ENCODE measurements around the gene NFATC1. TPM values are rescaled to one million over a fixed set of nuclear protein-coding genes. Genes with fewer than 3 reads are reported as not detected.

NFATC1 gene
- polyA plus RNA-seq, 2 of the 4 experiments (the other 2 are of a cell fraction) = 0.52 to 1.7 TPM

GRCh38 chr18:79460481-79461300, 65.0 kb downstream of the NFATC1 start:
- no peaks in the 10 kb centered on the region for H3K9me3 ChIP-seq
- TF ChIP-seq ZNF302 (CRISPR knock-in tag; IDR thresholded peaks at IDR 0.05) (no peak), EP300 (IDR thresholded peaks at IDR 0.05) (no peak), JUNB (IDR thresholded peaks at IDR 0.05) (no peak), CEBPB (IDR thresholded peaks at IDR 0.05) (no peak), GATA3 (IDR thresholded peaks at IDR 0.05; ENCODE audit: borderline replicate concordance) (no peak), USF2 (IDR thresholded peaks at IDR 0.05) (no peak), MAFK (IDR thresholded peaks at IDR 0.05; ENCODE audit: partially characterized antibody) (no peak), HOXB5 (CRISPR knock-in tag; IDR thresholded peaks at IDR 0.05) (no peak), CHD4 (IDR thresholded peaks at IDR 0.05; ENCODE audit: borderline replicate concordance) (no peak), POLR2A (IDR thresholded peaks at IDR 0.05; ENCODE audit: low read length) (no peak)
- TF ChIP-seq, protein P1, sequence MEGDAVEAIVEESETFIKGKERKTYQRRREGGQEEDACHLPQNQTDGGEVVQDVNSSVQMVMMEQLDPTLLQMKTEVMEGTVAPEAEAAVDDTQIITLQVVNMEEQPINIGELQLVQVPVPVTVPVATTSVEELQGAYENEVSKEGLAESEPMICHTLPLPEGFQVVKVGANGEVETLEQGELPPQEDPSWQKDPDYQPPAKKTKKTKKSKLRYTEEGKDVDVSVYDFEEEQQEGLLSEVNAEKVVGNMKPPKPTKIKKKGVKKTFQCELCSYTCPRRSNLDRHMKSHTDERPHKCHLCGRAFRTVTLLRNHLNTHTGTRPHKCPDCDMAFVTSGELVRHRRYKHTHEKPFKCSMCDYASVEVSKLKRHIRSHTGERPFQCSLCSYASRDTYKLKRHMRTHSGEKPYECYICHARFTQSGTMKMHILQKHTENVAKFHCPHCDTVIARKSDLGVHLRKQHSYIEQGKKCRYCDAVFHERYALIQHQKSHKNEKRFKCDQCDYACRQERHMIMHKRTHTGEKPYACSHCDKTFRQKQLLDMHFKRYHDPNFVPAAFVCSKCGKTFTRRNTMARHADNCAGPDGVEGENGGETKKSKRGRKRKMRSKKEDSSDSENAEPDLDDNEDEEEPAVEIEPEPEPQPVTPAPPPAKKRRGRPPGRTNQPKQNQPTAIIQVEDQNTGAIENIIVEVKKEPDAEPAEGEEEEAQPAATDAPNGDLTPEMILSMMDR (IDR thresholded peaks at IDR 0.05) = no peak
- CTCF ChIA-PET = no interaction called here
- no peak overlapping the region for H3K27ac ChIP-seq
- FAIRE-seq = no peak
- DNase-seq (ENCODE audit: low read depth in 1 of 2, low spot score in 1 of 2) = no peak
- H3K4me2 ChIP-seq = no peak overlapping the region
- POLR2A ChIA-PET = no interaction called here
- H3K4me3 ChIP-seq = no peak overlapping the region
- H3K4me1 ChIP-seq = peaks cover 8% of the 10 kb centered on the region
- 65% methylated on average over 6 of the region's 31 CpGs for WGBS (ENCODE audit: missing lambda C conversion rate)
- ATAC-seq = no peak

GRCh38 chr18:79461627-79462026, 65.9 kb downstream of the NFATC1 start:
- DNase-seq (ENCODE audit: low read depth in 1 of 2, low spot score in 1 of 2) (no peak), ATAC-seq (no peak), FAIRE-seq (no peak)
- TF ChIP-seq BHLHE40 (IDR thresholded peaks at IDR 0.05; ENCODE audit: low read depth, low read length) (no peak), HES2 (IDR thresholded peaks at IDR 0.05) (no peak), PHF8 (IDR thresholded peaks at IDR 0.05; ENCODE audit: borderline replicate concordance, low read depth) (no peak), EHF (CRISPR knock-in tag; IDR thresholded peaks at IDR 0.05) (no peak), HEYL (CRISPR knock-in tag; IDR thresholded peaks at IDR 0.05) (no peak), EP300 (IDR thresholded peaks at IDR 0.05) (no peak), POLR2AphosphoS2 (conservative IDR thresholded peaks at IDR 0.05; ENCODE audit: low read length) (no peak), RARB (CRISPR knock-in tag; IDR thresholded peaks at IDR 0.05) (no peak), KDM1A (IDR thresholded peaks at IDR 0.05; ENCODE audit: low read depth) (no peak), RNF2 (IDR thresholded peaks at IDR 0.05; ENCODE audit: borderline replicate concordance, low read depth) (no peak), REST (IDR thresholded peaks at IDR 0.05) (no peak), NR3C1 (IDR thresholded peaks at IDR 0.05) (no peak)
- TF ChIP-seq, protein P2, sequence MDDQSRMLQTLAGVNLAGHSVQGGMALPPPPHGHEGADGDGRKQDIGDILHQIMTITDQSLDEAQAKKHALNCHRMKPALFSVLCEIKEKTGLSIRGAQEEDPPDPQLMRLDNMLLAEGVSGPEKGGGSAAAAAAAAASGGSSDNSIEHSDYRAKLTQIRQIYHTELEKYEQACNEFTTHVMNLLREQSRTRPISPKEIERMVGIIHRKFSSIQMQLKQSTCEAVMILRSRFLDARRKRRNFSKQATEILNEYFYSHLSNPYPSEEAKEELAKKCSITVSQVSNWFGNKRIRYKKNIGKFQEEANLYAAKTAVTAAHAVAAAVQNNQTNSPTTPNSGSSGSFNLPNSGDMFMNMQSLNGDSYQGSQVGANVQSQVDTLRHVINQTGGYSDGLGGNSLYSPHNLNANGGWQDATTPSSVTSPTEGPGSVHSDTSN (IDR thresholded peaks at IDR 0.05) = no peak
- H3K4me3 ChIP-seq = no peak overlapping the region
- ChIA-PET CTCF (no interaction called here), POLR2A (no interaction called here)
- peaks cover 8% of the 10 kb centered on the region for H3K4me1 ChIP-seq
- H3K9me3 ChIP-seq = no peaks in the 10 kb centered on the region
- no peak overlapping the region for H3K4me2 ChIP-seq
- WGBS (ENCODE audit: missing lambda C conversion rate) = 69% methylated on average over 6 of the region's 22 CpGs
- no peak overlapping the region for H3K27ac ChIP-seq
